ENCODE measurements around the gene PMEPA1. TPM values are rescaled to one million over a fixed set of nuclear protein-coding genes. Genes with fewer than 3 reads are reported as not detected.

PMEPA1 gene
- total and polyA plus RNA-seq, 2 donors (not counting 3 experiments of a cell fraction or from before 2014, with no cell fraction given): 31.6 to 33.2 TPM

DNA sequence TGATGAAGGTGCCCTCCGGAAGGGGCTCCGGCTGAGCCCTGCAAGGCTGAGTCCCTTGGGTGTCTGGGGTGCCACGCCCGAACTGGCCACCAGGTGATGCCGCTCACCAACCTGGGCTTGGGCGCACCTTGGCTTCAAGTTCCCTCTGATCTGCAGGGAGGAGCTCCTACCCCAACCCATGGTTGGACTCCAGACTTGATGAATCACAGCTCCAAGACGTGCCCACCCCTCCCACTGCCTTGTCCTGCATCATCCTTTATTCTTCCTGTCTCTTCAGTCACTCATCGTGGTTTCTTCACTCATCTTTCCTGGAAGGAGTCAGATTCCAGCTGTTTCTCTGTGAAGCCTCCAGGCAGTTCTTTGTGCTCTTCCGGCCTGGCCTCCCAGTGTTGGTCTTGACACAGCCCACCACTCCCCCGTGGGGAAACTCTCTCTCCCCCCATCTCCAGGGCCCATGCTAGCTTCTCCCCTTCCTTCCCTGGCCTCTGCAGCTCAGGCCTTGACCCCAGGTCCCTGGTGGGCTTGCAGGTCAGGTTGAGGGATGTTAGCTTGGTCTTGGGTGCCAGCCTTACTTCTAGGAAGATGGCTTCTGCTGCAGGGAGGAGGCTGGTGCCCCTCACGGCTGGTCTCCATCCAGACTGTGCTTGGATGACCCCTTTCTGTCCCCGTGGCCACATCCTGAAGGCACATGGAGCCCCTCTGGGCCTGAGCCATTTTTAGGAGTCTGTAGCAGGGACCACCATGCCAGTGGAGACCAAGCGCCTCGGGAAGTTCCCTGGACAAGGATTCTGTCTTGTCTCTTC lies 87.0 kb downstream of the PMEPA1 start:
- TF ChIP-seq EZH2 (IDR thresholded peaks at IDR 0.05; ENCODE audit: borderline replicate concordance, low read depth, low read length, severe bottlenecking) (no peak), POLR2A (IDR thresholded peaks at IDR 0.05; ENCODE audit: low read depth, low read length) (no peak), MYC (IDR thresholded peaks at IDR 0.05; ENCODE audit: low read depth, low read length) (no peak), JUN (IDR thresholded peaks at IDR 0.05; ENCODE audit: borderline replicate concordance, insufficient read depth, insufficient read length, low read depth) (no peak)
- TF ChIP-seq, protein P1, sequence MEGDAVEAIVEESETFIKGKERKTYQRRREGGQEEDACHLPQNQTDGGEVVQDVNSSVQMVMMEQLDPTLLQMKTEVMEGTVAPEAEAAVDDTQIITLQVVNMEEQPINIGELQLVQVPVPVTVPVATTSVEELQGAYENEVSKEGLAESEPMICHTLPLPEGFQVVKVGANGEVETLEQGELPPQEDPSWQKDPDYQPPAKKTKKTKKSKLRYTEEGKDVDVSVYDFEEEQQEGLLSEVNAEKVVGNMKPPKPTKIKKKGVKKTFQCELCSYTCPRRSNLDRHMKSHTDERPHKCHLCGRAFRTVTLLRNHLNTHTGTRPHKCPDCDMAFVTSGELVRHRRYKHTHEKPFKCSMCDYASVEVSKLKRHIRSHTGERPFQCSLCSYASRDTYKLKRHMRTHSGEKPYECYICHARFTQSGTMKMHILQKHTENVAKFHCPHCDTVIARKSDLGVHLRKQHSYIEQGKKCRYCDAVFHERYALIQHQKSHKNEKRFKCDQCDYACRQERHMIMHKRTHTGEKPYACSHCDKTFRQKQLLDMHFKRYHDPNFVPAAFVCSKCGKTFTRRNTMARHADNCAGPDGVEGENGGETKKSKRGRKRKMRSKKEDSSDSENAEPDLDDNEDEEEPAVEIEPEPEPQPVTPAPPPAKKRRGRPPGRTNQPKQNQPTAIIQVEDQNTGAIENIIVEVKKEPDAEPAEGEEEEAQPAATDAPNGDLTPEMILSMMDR (IDR thresholded peaks at IDR 0.05; ENCODE audit: extremely low read depth in 1 of 2, insufficient read depth in 1 of 2, low read depth in 1 of 2, low read length in 2 of 2): peak; percentile 69 to 92
- dilution Hi-C loops (cut with MboI; ENCODE audit: extremely low pct_ligation_motif_present, low sequenced_read_pairs): no loop called here
- no peak overlapping the region for H3K9ac ChIP-seq (replicated peaks; ENCODE audit: extremely low read depth, insufficient read depth, low read length)

More for the DNA sequence above, 87.0 kb downstream of the PMEPA1 start:
- Histone ChIP-seq H2AFZ (ENCODE audit: low read depth, low read length) (no peak overlapping the region), H3K27ac (ENCODE audit: insufficient read depth, low read depth, low read length) (no peak overlapping the region), H3K9me1 (replicated peaks; ENCODE audit: control insufficient read depth, extremely low read depth, insufficient read depth, low read length) (no peaks in the 10 kb centered on the region), H3K4me2 (ENCODE audit: insufficient read depth, low read length) (no peak overlapping the region), H3K4me3 (replicated peaks in 1 of 3; ENCODE audit: insufficient read depth in 1 of 3, low read depth in 1 of 3, low read length in 3 of 3) (no peak overlapping the region), H3K9me3 (replicated peaks; ENCODE audit: control insufficient read depth, insufficient read depth, low read length) (no peaks in the 10 kb centered on the region), H3K36me3 (ENCODE audit: control insufficient read depth in 2 of 2, extremely low read depth in 1 of 2, insufficient read depth in 2 of 2, low read length in 2 of 2) (no peaks in the 10 kb centered on the region), H4K20me1 (replicated peaks; ENCODE audit: control insufficient read depth, extremely low read depth, insufficient read depth, low read length) (no peaks in the 10 kb centered on the region), H3K79me2 (ENCODE audit: control insufficient read depth, insufficient read depth, low read length) (no peaks in the 10 kb centered on the region), H3K27me3 (ENCODE audit: control insufficient read depth in 2 of 2, insufficient read depth in 2 of 2, low read length in 2 of 2) (no peaks in the 10 kb centered on the region), H3K4me1 (ENCODE audit: control insufficient read depth, extremely low read depth, insufficient read depth, low read length) (peaks cover 7% of the 10 kb centered on the region)
- FAIRE-seq (no peak), DNase-seq (ENCODE audit: low read depth, low spot score) (peak; percentile 58)
- no TSS peak for BruUV-seq (replicated peaks)
- intact Hi-C loops (cut with micrococcal nuclease): loop anchor here (1.0 to 2.0 kb wide), 4 partner anchors 32 to 557 kb away; no protein-coding TSS in a partner anchor
- POLR2A ChIA-PET: no interaction called here
- CTCF ChIA-PET: interaction anchor here (0.6 to 5.5 kb wide), 41 partner anchors 8 to 588 kb away, joined by 3 to 83 read pairs (median 4); no protein-coding TSS in a partner anchor

Data from endothelial cell of umbilical vein (primary cell).